T-helper 2 cell treated with Interferon-gamma antibody and Interleukin-4, amounts not matched to agents 5 μg/mL and 100 μg/mL, for 36 hours (primary cell): ENCODE measurements around the gene RNU7-1.

Experiments
- DNase-seq: peaks from one replicate; pipeline ENCODE4 v3.0.0; 2021; ENCODE audit warnings: low spot score
- H3K27ac Mint-ChIP-seq: one replicate; pipeline ENCODE4 v1.8.0; 2021; ENCODE audit warnings: mild to moderate bottlenecking, mixed read lengths
- H3K27me3 Mint-ChIP-seq: one replicate; pipeline ENCODE4 v1.8.0; 2021; ENCODE audit warnings: low read depth, mixed read lengths
- H3K36me3 Mint-ChIP-seq: one replicate; pipeline ENCODE4 v1.8.0; 2021; ENCODE audit warnings: low read depth, mixed read lengths
- H3K4me1 Mint-ChIP-seq: one replicate; pipeline ENCODE4 v1.8.0; 2021; ENCODE audit warnings: low read depth, mixed read lengths
- H3K4me3 Mint-ChIP-seq: one replicate; pipeline ENCODE4 v1.8.0; 2022; ENCODE audit warnings: mild to moderate bottlenecking, moderate library complexity, mixed read lengths
- H3K9me3 Mint-ChIP-seq: one replicate; pipeline ENCODE4 v1.8.0; 2021; ENCODE audit warnings: mixed read lengths

Gene RNU7-1

DNA sequence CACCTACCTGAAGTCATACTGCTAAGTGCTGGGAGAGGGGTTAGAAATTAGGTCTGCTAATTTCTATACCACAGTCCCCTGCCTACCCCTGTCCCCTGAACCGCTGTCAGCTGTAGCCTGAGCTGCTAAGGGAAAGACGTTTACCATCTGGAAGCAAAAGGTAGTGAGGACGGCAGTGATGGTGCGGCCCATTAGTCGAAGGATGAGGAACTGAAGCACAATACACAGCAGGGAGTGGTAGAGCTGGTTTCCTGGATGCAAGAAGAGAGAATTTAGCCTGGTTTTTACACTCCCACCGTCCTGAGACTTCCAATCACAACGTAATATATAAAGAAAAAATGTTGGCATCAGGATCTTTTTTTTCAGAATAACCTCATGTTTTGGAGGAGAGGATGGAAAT is 38.9 kb downstream of the RNU7-1 start:
- no peak overlapping the region for H3K4me3 Mint-ChIP-seq
- peaks cover 33% of the 10 kb centered on the region for H3K36me3 Mint-ChIP-seq
- no peak overlapping the region for H3K27ac Mint-ChIP-seq
- H3K4me1 Mint-ChIP-seq = no peaks in the 10 kb centered on the region
- H3K9me3 Mint-ChIP-seq = no peaks in the 10 kb centered on the region
- H3K27me3 Mint-ChIP-seq = no peaks in the 10 kb centered on the region
- DNase-seq = no peak

GRCh38 chr12:6987956-6988553 is 44.4 kb downstream of the RNU7-1 start:
- no peak overlapping the region for H3K27ac Mint-ChIP-seq
- no peaks in the 10 kb centered on the region for H3K9me3 Mint-ChIP-seq
- H3K4me3 Mint-ChIP-seq = no peak overlapping the region
- DNase-seq = no peak
- no peaks in the 10 kb centered on the region for H3K4me1 Mint-ChIP-seq
- H3K27me3 Mint-ChIP-seq = no peaks in the 10 kb centered on the region
- H3K36me3 Mint-ChIP-seq = peaks cover 20% of the 10 kb centered on the region
